Measurements from ENCODE around the gene SLC8A3.
A peak's percentile ranks its signal among the peaks of the same experiment; 100 is the strongest.

Gene SLC8A3

GRCh38 chr14:70108419-70108818, 80.3 kb downstream of the SLC8A3 start:
- no peak for DNase-seq

- DNase-seq: no peak
These were observed 81.4 kb downstream of the SLC8A3 start for GRCh38 chr14:70107309-70107708.

GRCh38 chr14:70100071-70100470, 88.7 kb downstream of the SLC8A3 start:
- DNase-seq: no peak

- DNase-seq: no peak
These were observed 90.4 kb downstream of the SLC8A3 start for GRCh38 chr14:70098250-70098809.

GRCh38 chr14:70097576-70098249, 91.0 kb downstream of the SLC8A3 start:
- DNase-seq: no peak

GRCh38 chr14:70096866-70097265, 91.9 kb downstream of the SLC8A3 start:
- peak; percentile 29 for DNase-seq

GRCh38 chr14:70094631-70095030, 94.1 kb downstream of the SLC8A3 start:
- DNase-seq: no peak

- no peak for DNase-seq
These were observed 94.6 kb downstream of the SLC8A3 start for GRCh38 chr14:70094106-70094505.

- DNase-seq: no peak
These were observed 95.6 kb downstream of the SLC8A3 start for GRCh38 chr14:70093156-70093555.

GRCh38 chr14:70087380-70087697, 101.4 kb downstream of the SLC8A3 start:
- no peak for DNase-seq

GRCh38 chr14:70086685-70087379, 101.9 kb downstream of the SLC8A3 start:
- DNase-seq: peak; percentile 28

GRCh38 chr14:70084226-70084625, 104.5 kb downstream of the SLC8A3 start:
- DNase-seq: no peak

GRCh38 chr14:70082394-70082793, 106.4 kb downstream of the SLC8A3 start:
- DNase-seq: no peak

GRCh38 chr14:70080076-70080475, 108.7 kb downstream of the SLC8A3 start:
- DNase-seq: peak; percentile 74

- DNase-seq: no peak
These were observed 110.4 kb downstream of the SLC8A3 start for GRCh38 chr14:70078329-70078728.

GRCh38 chr14:70077720-70078119, 111.0 kb downstream of the SLC8A3 start:
- DNase-seq: no peak

- no peak for DNase-seq
These were observed 111.7 kb downstream of the SLC8A3 start for GRCh38 chr14:70077005-70077404.

GRCh38 chr14:70073924-70074566, 114.7 kb downstream of the SLC8A3 start:
- peak; percentile 52 for DNase-seq

GRCh38 chr14:70069186-70069585, 119.6 kb downstream of the SLC8A3 start:
- no peak for DNase-seq

- no peak for DNase-seq
These were observed 120.9 kb downstream of the SLC8A3 start for GRCh38 chr14:70067810-70068209.

GRCh38 chr14:70064136-70064865, 124.5 kb downstream of the SLC8A3 start:
- DNase-seq: no peak

- no peak for DNase-seq
These were observed 127.6 kb downstream of the SLC8A3 start for GRCh38 chr14:70061108-70061507.

GRCh38 chr14:70059545-70059944, 129.2 kb downstream of the SLC8A3 start:
- no peak for DNase-seq
